ENCODE measurements around the gene KIAA2012.

DNA sequence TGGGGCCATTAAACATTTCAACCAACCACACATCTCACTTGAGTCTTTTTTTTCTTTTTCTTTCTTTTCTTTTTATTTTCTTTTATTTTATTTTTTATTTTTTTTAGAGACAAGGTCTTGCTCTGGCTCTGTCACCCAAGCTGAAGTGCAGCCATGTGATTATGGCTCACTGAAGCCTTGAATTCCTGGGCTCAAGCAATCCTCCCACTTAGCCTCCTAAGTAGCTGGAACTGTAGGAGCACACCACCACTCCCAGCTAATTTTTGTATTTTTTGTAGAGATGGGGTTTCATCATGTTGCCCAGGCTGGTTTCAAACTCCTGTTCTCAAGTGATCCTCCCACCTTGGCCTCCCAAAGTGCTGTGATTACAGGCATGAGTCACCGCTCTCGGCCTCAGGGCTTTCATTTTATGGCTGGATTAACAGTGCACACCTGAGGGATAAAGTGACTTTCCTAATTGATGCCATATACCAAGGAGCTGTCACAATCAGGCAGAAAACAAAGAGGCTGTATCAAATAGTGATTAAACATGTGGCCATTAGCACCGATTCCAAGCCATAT, 21.5 kb downstream of the KIAA2012 start:
- TF ChIP-seq, protein P1, sequence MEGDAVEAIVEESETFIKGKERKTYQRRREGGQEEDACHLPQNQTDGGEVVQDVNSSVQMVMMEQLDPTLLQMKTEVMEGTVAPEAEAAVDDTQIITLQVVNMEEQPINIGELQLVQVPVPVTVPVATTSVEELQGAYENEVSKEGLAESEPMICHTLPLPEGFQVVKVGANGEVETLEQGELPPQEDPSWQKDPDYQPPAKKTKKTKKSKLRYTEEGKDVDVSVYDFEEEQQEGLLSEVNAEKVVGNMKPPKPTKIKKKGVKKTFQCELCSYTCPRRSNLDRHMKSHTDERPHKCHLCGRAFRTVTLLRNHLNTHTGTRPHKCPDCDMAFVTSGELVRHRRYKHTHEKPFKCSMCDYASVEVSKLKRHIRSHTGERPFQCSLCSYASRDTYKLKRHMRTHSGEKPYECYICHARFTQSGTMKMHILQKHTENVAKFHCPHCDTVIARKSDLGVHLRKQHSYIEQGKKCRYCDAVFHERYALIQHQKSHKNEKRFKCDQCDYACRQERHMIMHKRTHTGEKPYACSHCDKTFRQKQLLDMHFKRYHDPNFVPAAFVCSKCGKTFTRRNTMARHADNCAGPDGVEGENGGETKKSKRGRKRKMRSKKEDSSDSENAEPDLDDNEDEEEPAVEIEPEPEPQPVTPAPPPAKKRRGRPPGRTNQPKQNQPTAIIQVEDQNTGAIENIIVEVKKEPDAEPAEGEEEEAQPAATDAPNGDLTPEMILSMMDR (conservative IDR thresholded peaks at IDR 0.05; ENCODE audit: low read length): no peak
- TF ChIP-seq EZH2phosphoT487 (IDR thresholded peaks at IDR 0.05; ENCODE audit: borderline replicate concordance, low read depth, low read length): no peak
